Stomach smooth muscle (tissue), 2 donors: Measurements from ENCODE around the gene GUCY1B1.
"Not testable (repeated sequence)": the region's sequence is repeated elsewhere in the genome, so short reads cannot be mapped to it uniquely, and the experiment has no call there.

Experiments used
- H3K27ac ChIP-seq: one replicate; pipeline ENCODE4 v1.7.0; 2013; ENCODE audit warnings: mild to moderate bottlenecking, low read length, inconsistent platforms
- H3K27me3 ChIP-seq, 2 donors: one replicate each; pipeline ENCODE4 v1.7.0; 2013; ENCODE audit warnings: low read length in 2 of 2; ENCODE audit not compliant: insufficient read depth in 2 of 2, control insufficient read depth in 1 of 2
- H3K36me3 ChIP-seq, 2 donors: one replicate each; pipeline ENCODE4 v1.7.0; 2013; ENCODE audit warnings: low read length in 2 of 2; ENCODE audit not compliant: control insufficient read depth in 2 of 2, insufficient read depth in 2 of 2
- H3K4me1 ChIP-seq: one replicate; pipeline ENCODE4 v1.7.0; 2013; ENCODE audit warnings: low read length; ENCODE audit not compliant: control insufficient read depth, insufficient read depth
- H3K4me3 ChIP-seq, 2 donors: one replicate each; pipeline ENCODE4 v1.7.0; 2013; ENCODE audit warnings: low read length in 2 of 2
- H3K9ac ChIP-seq, 2 donors: one replicate each; pipeline ENCODE4 v1.7.0; 2013; ENCODE audit warnings: low read length in 2 of 2, mild to moderate bottlenecking in 1 of 2
- H3K9me3 ChIP-seq, 2 donors: one replicate each; pipeline ENCODE4 v1.7.0; 2013; ENCODE audit warnings: low read length in 2 of 2; ENCODE audit not compliant: control insufficient read depth in 2 of 2
- donor health status: healthy.
- donor health status: Pancreatic carcinoma.

The GUCY1B1 gene

DNA sequence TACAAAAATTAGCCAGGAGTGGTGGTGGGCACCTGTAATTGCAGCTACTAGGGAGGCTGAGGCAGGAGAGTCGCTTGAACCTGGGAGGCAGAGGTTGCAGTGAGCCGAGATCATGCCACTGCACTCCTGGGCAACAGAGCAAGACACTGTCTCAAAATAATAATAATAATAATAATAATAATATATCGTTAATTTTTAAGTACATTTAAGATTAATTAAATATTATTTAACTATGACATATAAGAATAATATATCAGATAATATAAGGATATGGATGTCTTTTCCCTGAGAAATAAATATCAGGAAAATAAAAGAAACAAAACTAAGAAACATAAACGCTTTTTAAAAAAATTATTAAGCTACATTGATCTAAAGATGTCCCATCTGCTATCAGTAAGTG is 38.8 kb downstream of the GUCY1B1 start:
- not testable (repeated sequence) for H3K4me3 ChIP-seq, H3K9me3 ChIP-seq, H3K4me1 ChIP-seq, H3K27me3 ChIP-seq, H3K27ac ChIP-seq, H3K9ac ChIP-seq
- peaks cover 4 to 22% of the 10 kb centered on the region in 2 donors for H3K36me3 ChIP-seq

- H3K4me1 ChIP-seq: peaks cover 5% of the 10 kb centered on the region
- peaks cover 9 to 17% of the 10 kb centered on the region in 2 donors for H3K36me3 ChIP-seq
- peak overlapping the region in 1 of 2 donors; percentile 3 for H3K9ac ChIP-seq
- no peaks in the 10 kb centered on the region for H3K27me3 ChIP-seq
- H3K4me3 ChIP-seq: peak overlapping the region in 1 of 2 donors; percentile 1
- H3K9me3 ChIP-seq: no peaks in the 10 kb centered on the region
- peak overlapping the region; percentile 18 for H3K27ac ChIP-seq
Measured at GRCh38 chr4:155799116-155799793, 40.4 kb downstream of the GUCY1B1 start.

GRCh38 chr4:155799794-155800123 is 40.9 kb downstream of the GUCY1B1 start:
- H3K27me3 ChIP-seq: no peaks in the 10 kb centered on the region
- H3K4me3 ChIP-seq: peak overlapping the region in 1 of 2 donors; percentile 1
- peak overlapping the region; percentile 18 for H3K27ac ChIP-seq
- peak overlapping the region in 1 of 2 donors; percentile 3 for H3K9ac ChIP-seq
- H3K36me3 ChIP-seq: peaks cover 9 to 18% of the 10 kb centered on the region in 2 donors
- peaks cover 5% of the 10 kb centered on the region for H3K4me1 ChIP-seq
- H3K9me3 ChIP-seq: no peaks in the 10 kb centered on the region

DNA sequence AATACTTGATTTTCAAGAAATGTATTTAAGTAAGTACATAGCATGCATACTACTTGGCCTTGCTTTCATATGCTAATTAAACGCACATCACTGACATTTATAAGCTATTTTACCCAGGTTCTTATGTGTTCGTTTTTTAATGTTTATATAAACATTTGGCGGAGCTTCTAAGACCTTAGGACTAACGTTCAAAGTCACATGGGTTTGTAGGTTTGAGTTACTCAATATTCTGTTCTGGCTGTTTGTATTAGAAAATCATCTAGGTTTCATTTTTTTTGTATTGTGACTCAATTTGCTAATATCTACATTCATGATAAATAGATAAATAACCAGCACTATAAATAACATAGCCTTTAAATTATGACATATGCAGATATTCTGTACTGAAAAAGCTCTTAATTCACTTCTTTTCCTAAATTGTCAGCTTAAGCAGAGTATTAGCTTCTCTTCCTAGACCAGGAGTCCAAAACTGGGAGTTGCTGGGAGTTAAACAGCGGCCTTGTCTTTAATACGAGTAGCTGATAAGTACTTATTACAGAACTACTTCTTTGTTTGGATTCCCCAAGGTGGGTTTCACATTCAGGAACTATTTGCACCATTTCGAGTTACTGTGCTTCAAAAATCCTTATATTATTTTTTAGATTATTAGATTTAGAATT is 42.0 kb downstream of the GUCY1B1 start:
- Histone ChIP-seq H3K27ac (no peak overlapping the region), H3K36me3 (peaks cover 12 to 26% of the 10 kb centered on the region in 2 donors), H3K4me3 (no peak overlapping the region), H3K4me1 (peaks cover 5% of the 10 kb centered on the region), H3K9ac (no peak overlapping the region), H3K27me3 (no peaks in the 10 kb centered on the region), H3K9me3 (no peaks in the 10 kb centered on the region)

DNA sequence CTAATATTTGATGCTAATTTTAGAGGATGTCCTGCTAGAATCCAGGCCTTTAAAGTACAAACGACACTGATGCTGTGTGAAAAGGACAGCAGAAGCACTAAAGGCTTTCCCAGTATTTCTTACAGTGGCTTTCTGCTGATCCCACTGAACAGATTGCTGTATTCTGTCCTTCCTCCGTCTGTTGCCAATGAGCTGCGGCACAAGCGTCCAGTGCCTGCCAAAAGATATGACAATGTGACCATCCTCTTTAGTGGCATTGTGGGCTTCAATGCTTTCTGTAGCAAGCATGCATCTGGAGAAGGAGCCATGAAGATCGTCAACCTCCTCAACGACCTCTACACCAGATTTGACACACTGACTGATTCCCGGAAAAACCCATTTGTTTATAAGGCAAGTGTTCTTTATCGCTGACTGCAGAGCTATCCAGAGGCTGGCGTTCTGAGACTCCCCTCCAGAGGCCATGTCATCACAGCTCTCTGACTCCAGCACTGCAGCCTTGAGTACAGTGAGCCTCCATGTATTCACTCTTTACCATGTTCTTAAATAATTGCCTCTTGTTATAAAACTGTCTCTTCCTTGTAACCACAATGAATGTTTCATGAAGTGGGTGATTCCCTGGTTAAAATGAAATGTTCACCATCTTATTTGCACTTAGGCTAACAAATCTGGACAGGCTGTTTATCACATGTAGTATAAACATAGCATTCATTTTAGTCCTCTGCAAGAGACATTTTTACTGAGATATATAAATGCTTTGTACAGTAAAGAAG is 43.6 kb downstream of the GUCY1B1 start:
- H3K27me3 ChIP-seq: no peaks in the 10 kb centered on the region
- H3K9ac ChIP-seq: peak overlapping the region in 1 of 2 donors; percentile 3
- H3K4me1 ChIP-seq: peaks cover 5% of the 10 kb centered on the region
- H3K36me3 ChIP-seq: peaks cover 7 to 20% of the 10 kb centered on the region in 2 donors
- H3K9me3 ChIP-seq: no peaks in the 10 kb centered on the region
- H3K4me3 ChIP-seq: peak overlapping the region in 1 of 2 donors; percentile 8
- H3K27ac ChIP-seq: peak overlapping the region; percentile 59

DNA sequence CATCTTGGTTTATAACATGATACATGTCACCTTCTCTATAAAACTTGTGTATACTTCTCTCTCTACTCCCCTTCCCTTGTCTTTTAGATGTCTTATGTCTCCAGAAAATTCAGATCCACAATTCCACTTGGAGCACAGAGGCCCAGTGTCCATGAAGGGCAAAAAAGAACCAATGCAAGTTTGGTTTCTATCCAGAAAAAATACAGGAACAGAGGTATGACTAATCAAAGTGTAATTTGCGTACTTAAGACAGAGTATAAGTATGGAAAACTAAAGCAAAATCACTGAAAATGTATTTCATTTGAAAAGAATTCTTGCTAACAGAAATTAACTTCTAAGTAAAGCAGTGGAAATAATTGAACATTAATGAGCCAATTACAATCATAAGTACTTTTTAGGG is 46.2 kb downstream of the GUCY1B1 start:
- H3K27me3 ChIP-seq: no peaks in the 10 kb centered on the region
- H3K9ac ChIP-seq: no peak overlapping the region
- peaks cover 5% of the 10 kb centered on the region for H3K4me1 ChIP-seq
- H3K36me3 ChIP-seq: peaks cover 7 to 17% of the 10 kb centered on the region in 2 donors
- H3K4me3 ChIP-seq: no peak overlapping the region
- peak overlapping the region; percentile 46 for H3K27ac ChIP-seq
- no peaks in the 10 kb centered on the region for H3K9me3 ChIP-seq

- H3K36me3 ChIP-seq: peaks cover 7 to 12% of the 10 kb centered on the region in 2 donors
- no peak overlapping the region for H3K27ac ChIP-seq
- H3K4me1 ChIP-seq: peaks cover 5% of the 10 kb centered on the region
- H3K27me3 ChIP-seq: no peaks in the 10 kb centered on the region
- no peak overlapping the region for H3K9ac ChIP-seq
- H3K9me3 ChIP-seq: no peaks in the 10 kb centered on the region
- no peak overlapping the region for H3K4me3 ChIP-seq
Measured at GRCh38 chr4:155807021-155807420, 48.2 kb downstream of the GUCY1B1 start.

DNA sequence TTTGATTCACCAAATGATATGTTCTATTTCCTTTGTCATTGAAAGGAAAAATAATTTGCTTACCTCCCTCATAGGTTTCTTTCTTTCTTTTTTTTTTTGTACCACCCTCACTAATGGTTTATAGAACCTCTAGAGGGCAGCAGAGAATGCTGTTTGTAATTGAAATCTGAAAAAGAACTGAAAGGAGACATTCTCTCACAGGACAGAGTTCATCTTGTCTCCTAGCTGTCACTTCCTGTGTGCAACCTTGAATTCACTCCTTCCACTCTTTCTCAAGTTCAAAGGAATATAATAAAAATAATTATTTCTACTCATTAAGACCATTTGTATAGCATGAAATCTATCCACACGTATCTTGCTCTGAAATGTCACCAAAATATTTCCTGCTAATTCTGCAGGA is 51.0 kb downstream of the GUCY1B1 start:
- no peaks in the 10 kb centered on the region for H3K27me3 ChIP-seq
- no peak overlapping the region for H3K4me3 ChIP-seq
- H3K9me3 ChIP-seq: no peaks in the 10 kb centered on the region
- no peak overlapping the region for H3K27ac ChIP-seq
- H3K4me1 ChIP-seq: no peaks in the 10 kb centered on the region
- no peak overlapping the region for H3K9ac ChIP-seq
- H3K36me3 ChIP-seq: peaks cover 3 to 7% of the 10 kb centered on the region in 2 donors

DNA sequence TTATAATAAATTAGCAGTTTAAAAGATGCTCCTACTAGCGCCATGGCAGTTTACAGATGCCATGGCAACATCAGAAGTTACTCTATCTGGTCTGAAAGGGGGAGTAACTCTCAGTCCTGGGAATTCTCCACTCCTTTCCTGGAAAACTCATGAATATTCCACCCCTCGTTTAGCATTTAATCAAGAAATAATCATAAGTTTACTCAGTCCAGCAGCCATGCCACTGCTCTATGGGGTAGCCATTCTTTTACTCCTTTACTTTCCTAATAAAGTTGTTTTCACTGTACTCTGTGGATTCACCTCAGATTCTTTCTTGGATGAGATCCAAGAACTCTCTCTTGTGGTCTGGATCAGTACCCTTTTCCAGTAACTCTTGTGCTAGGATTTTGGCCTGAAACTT is 52.3 kb downstream of the GUCY1B1 start:
- Histone ChIP-seq H3K27me3 (no peaks in the 10 kb centered on the region), H3K9ac (no peak overlapping the region), H3K36me3 (no peaks in the 10 kb centered on the region), H3K9me3 (no peaks in the 10 kb centered on the region), H3K4me1 (no peaks in the 10 kb centered on the region), H3K27ac (no peak overlapping the region), H3K4me3 (no peak overlapping the region)

DNA sequence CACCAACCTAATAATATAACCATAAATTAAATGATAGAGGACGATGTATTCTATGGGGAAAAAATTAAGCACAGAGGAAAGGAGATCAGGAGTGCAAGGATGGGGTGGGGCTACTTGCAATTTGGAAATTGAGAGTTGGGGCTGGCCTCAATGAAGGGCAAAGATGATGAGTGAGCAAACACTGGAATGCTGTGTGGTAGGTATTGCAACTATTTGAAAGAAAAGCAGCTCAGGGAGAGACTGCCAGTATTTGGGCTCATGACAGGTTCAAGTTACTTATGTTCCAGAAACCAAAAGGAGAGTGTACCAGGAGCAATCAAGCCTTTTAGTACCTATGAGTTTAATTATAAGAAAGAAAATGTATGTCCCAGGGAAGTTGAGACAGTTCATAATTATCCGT is 59.8 kb downstream of the GUCY1B1 start:
- Histone ChIP-seq H3K9ac (no peak overlapping the region), H3K9me3 (no peaks in the 10 kb centered on the region), H3K36me3 (no peaks in the 10 kb centered on the region), H3K4me3 (no peak overlapping the region), H3K4me1 (no peaks in the 10 kb centered on the region), H3K27me3 (no peaks in the 10 kb centered on the region), H3K27ac (no peak overlapping the region)
